Inferior parietal cortex (tissue), 1 donor: ENCODE data around the gene CAMTA1.

Experiments
- DNase-seq: peaks from one replicate; pipeline ENCODE4 v3.0.0-alpha.2; 2016; ENCODE audit errors: extremely low spot score

Gene CAMTA1

GRCh38 chr1:7229186-7229585 is 443.9 kb downstream of the CAMTA1 start:
- DNase-seq = no peak

GRCh38 chr1:7229696-7230631 is 444.7 kb downstream of the CAMTA1 start:
- DNase-seq = no peak

GRCh38 chr1:7232441-7233236 is 447.4 kb downstream of the CAMTA1 start:
- no peak for DNase-seq

- no peak for DNase-seq
Observed at GRCh38 chr1:7233237-7233540, 447.9 kb downstream of the CAMTA1 start.

GRCh38 chr1:7233646-7234470 is 448.6 kb downstream of the CAMTA1 start:
- no peak for DNase-seq

- DNase-seq = no peak
Observed at GRCh38 chr1:7234471-7234755, 449.2 kb downstream of the CAMTA1 start.

GRCh38 chr1:7235871-7236517 is 450.7 kb downstream of the CAMTA1 start:
- no peak for DNase-seq

- DNase-seq = no peak
Observed at GRCh38 chr1:7236844-7237515, 451.7 kb downstream of the CAMTA1 start.

- no peak for DNase-seq
Observed at GRCh38 chr1:7247158-7247557, 461.9 kb downstream of the CAMTA1 start.

GRCh38 chr1:7247791-7248548 is 462.7 kb downstream of the CAMTA1 start:
- no peak for DNase-seq

GRCh38 chr1:7248549-7249199 is 463.4 kb downstream of the CAMTA1 start:
- DNase-seq = no peak

- no peak for DNase-seq
Observed at GRCh38 chr1:7249516-7249915, 464.3 kb downstream of the CAMTA1 start.

GRCh38 chr1:7250176-7250575 is 464.9 kb downstream of the CAMTA1 start:
- no peak for DNase-seq

- DNase-seq = no peak
Observed at GRCh38 chr1:7250597-7251453, 465.6 kb downstream of the CAMTA1 start.

- DNase-seq = no peak
Observed at GRCh38 chr1:7251454-7251800, 466.2 kb downstream of the CAMTA1 start.

- no peak for DNase-seq
Observed at GRCh38 chr1:7252411-7253117, 467.3 kb downstream of the CAMTA1 start.

GRCh38 chr1:7253118-7253480 is 467.8 kb downstream of the CAMTA1 start:
- DNase-seq = no peak

- DNase-seq = no peak
Observed at GRCh38 chr1:7253988-7254587, 468.8 kb downstream of the CAMTA1 start.
